ENCODE results near the gene ZFAND2A.
"Not testable (repeated sequence)": the region's sequence is repeated elsewhere in the genome, so short reads cannot be mapped to it uniquely, and the experiment has no call there.

ZFAND2A gene

DNA sequence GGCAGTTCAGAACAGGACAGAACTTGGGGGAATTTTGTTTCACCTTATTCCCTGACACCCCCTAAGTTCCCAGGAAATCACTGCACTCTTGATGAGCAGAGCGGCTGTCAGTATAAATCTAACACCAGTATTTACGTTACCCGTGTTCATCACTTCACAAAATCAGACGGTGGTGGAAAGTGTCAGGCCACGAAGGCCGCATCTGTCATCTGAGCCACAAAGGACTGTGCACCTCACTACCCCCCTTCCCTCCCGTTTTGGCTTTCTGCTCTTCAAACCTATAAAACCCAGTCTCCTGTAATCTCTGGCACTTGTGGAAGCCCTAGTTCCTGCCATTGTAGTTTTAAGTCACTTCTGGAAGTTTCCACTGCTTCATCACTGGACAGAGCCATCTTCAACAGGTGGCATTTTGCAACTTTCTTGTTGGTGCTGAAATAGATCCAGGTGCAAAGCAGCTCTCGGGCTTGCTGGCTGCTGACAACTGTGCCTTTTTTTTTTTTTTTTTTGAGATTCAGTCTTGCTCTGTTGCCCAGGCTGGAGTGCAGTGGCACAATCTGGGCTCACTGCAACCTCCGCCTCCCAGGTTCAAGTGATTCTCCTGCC lies 9.5 kb downstream of the ZFAND2A start:
- no peak for DNase-seq

DNA sequence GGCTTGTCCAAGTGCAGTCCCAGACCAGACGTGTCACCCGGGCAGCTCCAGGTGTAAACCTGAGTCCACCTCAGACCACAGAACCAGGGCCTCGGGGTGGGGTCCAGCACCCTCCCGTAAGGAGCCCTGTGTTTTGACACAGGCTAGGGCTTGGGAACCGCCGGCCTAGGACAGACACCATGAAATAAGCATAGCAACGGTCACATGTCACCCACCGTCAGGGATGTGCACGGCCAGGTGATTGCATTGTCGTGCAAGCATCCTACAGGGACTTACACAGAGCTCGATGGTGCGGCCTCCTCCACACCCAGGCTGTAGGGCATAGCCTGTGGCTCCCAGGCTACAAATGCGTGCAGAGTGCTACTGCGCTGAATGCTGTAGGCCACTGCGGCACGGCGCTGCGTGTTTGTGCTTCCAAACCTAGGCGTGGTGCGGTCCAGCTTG lies 10.6 kb downstream of the ZFAND2A start:
- no peak for DNase-seq

DNA sequence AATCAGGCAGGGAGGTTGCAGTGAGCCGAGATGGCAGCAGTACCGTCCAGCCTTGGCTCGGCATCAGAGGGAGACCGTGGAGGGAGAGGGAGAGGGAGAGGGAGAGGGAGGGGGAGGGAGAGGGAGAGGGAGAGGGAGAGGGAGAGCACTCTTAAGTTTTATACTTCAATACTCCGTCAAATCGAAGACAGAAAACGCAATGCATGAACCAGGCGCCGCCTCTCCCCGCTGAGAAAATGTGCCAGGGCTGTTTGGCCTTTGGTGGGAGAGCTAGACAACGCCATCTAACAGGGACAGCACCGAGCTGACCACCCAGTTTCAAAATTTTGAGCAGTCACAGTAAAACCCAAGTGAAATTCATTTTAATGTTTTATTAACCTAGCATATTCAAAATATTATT lies 12.1 kb downstream of the ZFAND2A start:
- not testable (repeated sequence) for DNase-seq

DNA sequence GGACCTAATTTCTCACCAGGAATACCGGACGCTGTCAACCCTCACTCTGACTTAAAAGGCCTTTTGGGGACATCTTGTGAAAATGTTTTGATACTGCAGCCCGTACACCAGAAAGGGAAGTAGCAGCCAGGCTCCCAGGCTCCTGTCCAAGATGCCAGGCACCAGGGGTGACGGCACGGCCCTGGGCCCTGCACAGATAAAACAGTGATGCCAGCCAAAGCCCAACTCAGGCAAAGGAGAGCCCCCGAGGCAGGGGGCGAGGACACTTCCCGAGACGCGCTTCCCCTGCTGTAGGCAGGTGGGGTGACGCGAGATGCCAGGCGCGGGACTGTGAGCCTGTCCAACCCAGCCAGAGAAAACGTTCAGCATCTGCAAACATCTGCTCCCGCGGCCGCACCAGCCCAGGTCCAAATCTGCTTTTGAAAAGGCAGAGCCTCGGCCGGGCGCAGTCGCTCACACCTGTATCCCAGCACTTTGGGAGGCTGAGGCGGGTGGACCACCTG lies 15.7 kb downstream of the ZFAND2A start:
- peak; percentile 82 to 84 for DNase-seq

DNA sequence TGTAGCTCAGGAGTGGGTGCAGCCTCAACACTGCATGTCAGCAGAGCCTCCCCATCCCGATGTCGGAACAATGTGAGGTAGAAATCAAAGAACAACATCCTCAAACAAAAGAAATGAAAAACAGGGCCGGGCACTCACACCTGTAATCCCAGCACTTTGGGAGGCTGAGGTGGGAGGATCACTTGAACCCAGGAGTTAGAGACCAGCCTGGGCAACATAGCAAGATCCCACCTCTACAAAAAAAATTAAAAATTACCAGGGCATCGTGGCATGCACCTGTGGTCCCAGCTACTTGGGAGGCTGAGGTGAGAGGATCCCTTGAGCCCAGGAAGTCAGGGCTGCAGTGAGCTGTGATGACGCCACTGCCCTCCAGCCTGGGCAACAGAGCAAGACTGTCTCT lies 17.0 kb downstream of the ZFAND2A start:
- DNase-seq: not testable (repeated sequence)

DNA sequence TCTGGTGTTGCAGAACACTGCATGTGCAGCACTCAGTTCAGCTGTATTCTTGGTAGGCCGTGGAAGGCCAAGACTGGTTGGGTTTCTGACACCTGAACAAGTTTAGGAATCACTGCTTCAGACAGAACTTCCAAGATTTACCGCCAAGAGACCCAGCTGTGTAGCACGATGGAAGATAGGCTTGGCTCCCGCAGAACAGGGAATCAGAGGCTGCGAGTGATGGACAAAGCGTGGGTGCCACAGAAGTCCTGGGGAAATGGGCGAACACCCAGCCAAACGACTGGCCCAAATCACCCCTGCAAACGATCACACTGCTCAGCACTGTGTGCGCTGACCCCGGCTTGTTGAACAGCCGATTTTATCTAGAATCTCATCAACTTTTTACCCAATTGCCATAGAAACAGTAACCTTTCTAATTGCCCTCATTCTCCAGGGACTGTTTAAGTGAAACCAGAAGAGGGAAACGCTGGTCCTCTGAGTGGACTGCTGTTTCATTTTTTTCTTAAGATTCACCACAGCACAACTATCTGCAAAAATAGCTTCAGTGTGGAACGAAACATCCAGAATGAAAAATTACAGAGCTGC lies 17.9 kb downstream of the ZFAND2A start:
- DNase-seq: no peak

DNA sequence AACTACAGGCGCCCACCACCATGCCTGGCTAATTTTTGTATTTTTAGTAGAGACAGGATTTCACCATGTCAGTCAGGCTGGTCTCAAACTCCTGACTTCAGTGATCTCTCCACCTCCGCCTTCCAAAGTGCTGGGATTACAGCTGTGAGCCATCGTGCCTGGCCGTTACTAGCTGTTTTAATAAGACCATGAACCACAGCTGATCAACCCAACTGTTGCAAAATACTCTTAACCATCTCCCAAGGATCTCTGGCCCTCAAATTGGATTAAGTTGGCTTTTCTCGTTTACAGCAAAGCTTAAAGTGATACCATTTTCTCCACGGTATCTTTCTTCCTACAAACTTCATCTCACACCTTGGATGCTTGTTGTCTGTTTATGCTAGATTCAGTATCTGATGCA lies 18.3 kb downstream of the ZFAND2A start:
- DNase-seq: no peak

DNA sequence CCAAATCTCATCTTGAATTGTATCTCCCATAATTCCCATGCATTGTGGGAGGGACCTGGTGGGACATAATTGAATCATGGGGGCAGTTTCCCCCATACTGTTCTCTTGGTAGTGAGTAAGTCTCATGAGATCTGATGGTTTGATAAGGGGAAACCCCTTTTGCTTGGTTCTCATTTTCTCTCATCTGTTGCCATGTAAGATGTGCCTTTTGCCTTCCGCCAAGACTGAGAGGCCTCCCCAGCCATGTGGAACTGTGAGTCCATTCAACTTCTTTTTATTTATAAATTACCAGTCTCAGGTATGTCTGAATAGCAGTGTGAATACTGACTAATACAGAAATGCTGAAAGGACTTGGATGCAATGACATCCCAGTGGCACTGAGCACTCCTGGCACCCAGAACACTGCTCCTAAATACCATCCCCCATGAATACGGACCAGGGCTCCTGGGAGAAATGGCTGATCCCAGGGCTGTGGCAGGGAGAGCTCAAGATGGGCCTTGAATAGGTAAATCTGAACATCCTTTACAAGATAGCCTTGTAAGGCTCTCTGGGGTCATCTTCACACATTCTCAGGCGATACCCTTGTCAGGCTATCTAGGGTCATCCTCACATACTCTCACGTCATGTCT lies 19.4 kb downstream of the ZFAND2A start:
- no peak for DNase-seq

DNA sequence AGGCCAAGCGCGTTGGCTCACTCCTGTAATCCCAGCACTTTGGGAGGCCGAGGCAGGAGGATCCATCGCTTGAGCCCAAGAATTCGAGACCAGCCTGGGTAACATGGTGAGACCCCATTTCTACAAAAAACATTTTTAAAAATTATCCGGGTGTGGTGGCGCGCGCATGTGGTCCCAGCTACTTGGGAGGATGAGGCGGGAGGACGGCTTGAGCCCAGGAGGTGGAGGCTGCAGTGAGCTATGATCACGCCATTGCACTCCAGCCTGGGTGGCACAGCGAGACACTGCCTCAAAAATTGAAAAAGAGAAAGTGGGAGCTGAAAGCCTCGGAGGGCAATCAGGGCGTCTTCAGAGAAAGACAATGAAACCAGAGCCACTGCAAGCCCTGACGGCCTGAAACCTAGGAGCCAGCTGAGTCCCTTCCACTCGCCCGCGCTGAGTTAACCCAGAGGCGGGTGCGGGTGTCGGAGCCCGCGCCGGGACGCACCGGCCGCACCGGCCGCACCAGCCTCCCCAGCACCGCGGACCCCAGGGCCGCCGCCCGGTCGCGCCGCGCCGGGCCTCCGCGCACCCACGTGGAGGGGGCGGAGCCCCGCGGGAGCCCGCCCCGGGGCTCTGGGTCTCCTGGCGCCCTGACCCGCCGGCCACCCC lies 22.4 kb downstream of the ZFAND2A start:
- DNase-seq: no peak

DNA sequence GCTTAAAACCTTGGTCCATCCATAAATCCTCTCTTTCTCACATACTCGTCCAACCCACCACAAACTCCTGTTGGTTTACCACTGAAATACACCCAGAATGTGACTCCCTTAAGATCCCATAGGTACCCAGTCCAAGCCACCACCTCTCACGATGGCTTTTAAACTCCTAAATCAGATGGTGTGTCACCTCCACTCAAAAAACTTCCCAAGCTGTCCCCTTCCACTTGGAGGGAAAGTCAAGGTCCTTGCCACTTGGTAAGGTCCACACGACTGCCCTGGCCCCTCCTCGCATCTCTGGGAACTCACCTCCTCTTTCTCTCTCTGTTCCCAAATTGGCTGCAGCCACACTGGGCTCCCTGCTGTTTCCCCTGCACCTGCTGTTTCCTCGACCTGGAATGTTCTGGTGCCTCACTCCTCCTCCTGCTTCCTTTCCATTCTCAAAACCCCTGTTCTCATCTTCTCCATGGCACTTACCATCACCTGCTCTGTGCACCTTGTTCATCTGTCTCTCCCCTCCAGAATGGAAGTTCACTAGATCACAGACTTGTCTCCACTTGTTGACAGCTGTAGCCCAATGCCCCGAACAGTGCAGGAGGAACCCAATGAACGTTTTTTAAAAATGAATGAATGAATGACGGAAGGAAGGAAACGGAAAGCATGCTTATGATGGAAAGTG lies 23.0 kb downstream of the ZFAND2A start:
- peak; percentile 50 to 60 for DNase-seq

DNA sequence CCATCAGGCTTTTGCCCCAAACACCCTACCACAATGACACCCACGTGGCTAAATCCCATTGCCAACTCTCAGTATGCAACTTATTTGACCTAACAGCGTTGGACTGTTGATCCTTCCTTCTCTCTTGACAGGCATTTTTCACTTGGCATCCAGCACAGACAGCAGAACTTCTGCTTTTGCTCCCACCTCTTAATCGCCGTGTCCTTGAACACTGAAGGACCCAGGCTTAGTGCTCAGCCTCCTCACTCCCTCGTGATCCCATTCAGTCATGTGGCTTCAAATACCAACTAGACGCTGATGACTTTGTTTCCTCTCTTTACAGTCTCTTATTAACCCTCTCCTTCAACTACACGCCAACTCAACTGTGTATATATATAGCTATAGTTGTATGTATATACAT lies 25.0 kb downstream of the ZFAND2A start:
- DNase-seq: no peak

DNA sequence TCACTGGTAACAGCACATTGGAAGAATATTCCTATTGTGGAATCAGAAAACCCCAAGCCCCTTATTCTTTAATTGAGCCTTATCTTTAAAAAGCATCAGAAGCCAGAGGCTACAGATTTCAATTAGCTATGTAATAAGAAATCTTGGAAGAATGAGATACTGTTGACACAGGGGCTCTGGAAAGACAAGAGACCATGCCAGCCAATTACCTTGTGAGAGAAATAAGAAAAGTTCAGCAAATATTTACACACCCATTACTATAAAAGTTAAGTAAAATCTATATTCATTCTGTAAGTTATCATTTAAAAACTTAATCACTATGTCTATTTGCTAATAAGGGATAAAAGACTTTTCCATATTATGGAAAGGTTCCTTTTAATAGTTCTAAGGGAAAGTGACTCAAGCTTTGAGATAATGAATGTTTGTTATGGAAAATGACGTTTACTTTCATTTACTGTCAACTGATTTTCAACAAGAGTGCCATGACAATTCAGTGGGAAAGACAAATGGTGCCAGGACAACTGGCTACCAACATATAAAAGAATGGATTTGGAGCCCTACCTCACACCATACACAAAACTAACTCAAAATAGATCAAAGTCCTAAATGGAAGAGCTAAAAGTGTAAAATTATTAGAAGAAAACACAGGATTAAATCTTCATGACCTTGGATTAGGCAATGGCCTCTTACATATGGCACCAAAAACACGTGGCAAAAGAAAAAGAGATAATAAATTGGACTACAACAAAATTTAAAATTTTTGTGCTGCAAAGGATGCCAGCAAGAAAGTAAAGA lies 28.3 kb downstream of the ZFAND2A start:
- DNase-seq: no peak

DNA sequence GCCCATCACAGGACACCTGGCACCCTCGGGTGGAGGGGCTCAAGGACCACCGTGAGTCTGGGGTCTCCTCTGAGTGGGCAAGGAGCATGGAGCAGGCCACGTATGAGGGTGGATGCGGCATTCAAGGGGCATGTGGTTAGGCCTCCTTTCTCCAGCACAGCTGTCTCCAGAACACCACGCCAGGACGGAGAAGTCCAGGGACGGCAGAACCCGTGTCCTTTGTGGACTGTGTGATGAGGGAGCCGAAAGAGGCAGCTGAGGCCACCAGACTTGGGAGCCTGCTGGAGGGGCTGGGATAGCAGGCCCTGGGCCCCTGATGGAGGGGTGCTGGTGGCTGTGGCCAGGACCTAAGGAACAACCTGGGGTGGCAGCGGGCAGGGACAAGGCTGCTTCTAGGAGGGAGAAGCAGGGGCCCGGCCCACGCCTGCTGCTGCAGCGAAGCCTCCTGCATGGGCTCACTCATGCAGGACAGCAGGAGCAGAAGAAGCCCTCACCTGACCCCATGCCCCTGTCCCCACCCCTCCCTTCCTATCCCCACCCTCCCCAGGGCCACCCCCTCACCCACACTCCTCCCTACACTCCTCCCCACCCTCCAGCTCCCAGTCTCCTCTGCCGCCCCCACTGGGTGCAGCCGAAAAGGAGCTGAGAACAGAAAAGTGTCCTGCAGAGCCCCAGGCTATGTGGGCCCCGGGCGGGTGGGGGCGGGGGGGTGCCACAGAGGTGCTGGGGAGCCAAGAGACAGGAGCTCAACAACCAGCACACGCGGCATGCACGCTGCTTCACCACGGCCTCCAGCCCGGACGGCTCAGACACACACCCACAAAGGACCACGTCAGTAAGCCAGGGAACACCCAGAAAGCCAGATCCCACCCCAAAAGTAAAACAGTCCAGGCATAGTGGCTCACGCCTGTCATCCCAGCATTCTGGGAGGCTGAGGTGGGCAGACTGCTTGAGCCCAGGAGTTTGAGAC lies 29.7 kb downstream of the ZFAND2A start:
- no peak for DNase-seq

DNA sequence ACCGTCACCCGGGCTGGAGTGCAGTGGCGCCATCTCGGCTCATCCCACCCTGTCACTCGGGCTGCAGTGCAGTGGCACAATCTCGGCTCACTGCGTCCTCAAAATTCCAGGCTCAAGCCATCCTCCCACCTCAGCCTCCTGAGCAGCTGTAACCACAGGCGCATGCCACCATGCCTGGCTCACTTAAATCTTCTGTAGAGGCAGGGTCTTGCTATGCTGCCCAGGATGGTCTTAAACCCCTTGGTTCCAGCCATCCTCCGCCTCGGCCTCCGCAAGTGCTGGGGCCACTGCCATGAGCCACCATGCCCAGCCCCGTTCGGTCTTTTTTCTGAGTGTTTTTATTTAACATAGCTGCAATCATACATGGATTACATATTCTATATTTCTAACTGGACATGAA lies 30.6 kb downstream of the ZFAND2A start:
- no peak for DNase-seq

DNA sequence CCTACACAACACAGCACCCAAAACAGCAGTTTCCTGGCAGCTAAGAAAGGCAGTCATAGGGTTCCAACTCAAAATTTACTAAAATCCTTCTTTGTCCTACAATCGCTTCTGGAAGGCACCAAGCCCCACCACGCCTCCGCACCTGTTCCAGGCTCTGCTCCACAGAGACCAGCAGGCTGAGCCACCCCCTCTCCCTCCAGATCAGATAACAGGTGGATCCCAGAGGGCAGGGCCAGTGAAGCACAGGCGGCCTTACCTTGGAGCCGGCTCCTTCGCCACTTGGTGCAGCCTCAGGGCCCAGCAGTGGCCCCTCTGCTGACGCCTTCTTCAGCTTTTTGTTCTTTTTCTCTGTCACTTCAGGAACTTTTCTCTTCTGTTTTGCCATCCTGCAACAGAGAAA lies 33.0 kb downstream of the ZFAND2A start:
- no peak for DNase-seq

DNA sequence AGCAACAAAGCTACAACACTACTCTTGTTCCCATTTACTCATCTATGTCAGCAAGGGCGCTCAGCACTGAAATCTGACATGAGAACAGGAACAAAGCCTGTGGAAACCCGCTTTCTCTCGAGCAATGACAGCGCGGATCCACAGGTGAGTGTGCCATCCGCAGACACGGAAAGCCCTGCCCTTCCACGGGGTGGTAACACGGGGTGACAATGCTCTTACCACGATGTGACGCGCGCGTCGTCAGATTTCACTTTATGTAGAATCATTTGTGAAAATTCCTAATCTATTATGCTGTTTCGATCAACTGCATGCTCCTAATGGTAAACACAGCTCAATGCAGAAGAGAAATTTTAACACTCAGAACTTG lies 34.4 kb downstream of the ZFAND2A start:
- no peak for DNase-seq

DNA sequence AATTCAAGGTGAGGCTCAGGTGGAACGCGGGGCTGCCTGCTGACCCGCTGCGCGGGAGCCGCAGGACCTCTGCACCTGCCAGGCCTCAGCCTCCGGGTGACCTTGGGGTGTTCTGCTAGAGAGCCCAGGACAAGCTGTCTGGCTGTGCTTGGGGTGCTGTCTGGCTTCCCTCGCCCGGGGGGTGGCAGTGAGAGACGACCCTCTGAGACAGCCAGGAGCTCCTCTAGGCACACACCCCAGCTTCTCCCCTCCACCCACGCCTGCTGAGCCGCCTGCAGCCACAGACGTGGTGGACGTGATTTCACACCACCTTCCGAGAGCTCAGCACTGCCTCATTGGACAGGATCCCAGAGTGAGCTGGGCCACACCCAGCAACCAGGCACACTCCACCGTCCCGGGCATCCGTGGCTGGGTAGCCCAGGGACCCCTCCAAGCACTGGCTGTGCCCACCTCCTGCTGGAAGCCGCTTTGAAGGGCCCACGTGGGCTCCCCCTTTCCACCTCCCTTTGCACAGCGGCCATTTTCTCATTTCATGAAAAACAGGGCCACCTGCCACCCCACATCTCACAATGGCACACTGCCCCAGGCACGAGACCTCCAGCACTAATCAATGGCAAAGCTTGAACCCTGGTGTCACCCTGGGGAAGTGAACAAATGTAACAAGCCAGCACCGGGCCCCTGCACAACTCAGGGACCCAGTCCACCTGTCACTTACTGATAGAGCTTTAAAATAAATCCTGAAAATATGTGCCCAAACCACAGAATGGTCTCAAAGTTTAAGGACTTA lies 35.0 kb downstream of the ZFAND2A start:
- DNase-seq: no peak

DNA sequence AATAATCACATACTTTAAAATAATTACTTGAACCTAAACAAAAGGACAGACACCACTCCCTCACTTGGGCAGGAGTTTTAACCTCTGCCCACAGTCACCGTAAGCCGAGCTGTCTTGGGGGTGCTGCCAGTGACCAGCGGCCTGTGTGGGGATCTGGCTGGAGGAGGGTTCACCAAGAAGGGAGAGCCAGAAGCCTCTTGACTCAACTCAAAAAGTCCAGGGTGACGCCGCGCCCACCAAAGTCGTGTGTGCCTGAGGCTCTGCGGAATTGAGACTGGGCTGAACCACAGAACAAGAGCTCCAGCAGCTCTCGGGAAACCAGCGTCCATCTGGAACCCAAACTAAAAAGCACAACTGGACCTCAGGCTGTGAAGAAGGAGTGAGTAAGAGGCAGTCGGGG lies 35.8 kb downstream of the ZFAND2A start:
- no peak for DNase-seq

DNA sequence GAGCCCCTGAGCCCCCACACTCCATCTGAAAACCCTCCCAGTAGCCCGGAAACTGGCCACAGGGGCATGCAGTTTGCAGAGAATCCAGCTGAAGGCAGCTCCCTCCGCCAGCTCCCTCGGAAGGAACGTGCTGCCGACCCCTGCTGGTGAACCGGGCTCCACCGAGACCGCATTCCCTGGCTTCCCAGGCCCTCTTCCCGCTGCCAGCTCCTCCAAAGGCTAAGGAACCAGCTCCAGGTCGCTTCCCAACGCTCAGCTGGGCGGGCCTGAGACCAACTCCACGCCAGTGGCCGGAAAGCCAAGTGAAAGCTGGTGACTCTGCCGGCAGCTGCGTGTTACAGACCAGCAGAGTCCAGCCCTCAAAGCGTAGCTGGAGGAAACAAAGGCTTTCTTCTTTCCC lies 36.3 kb downstream of the ZFAND2A start:
- DNase-seq: no peak

DNA sequence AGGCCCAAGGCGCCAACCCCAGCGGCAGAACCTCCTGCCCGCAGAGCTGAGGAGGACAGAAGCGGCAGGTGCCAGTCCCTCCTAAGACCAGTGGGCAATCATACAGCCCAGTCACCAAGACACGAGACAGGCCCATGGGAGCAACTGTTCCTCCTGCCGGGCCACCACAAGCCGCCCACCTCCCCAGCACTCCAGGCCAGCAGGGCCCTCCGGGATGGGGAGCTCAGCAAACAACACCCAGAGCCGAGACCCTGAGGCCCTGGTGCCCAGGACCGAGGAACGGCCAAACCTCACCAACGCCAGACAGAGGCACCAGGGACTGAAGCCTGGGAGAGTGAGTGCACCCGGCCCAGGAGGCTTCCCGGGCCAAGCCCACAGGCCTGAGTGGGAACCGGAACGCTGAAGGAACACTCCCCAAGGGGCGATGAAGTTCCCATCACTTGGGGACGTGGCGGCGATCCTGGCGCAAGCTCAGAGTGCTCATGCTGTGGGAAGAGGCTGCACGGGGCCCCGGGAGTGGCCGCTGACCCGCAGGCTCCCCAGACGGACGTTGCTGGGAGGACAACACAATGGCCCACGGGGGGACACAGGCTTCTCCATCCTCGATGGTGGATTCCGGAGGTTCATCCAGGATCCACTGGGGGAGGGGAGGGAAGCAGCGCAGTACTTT lies 37.0 kb downstream of the ZFAND2A start:
- no peak for DNase-seq

Measured in SHP77 (cell line).